NCI-H2107 treated with DMSO at 0.1 percent for 48 hours (cell line): ENCODE data around the gene RIMKLB.
"Not testable (repeated sequence)": the region's sequence is repeated elsewhere in the genome, so short reads cannot be mapped to it uniquely, and the experiment has no call there.

ENCODE experiments used
- DNase-seq: peaks from one replicate; lab custom pipeline; 2025; ENCODE audit not compliant: unreplicated experiment; lab: John Stamatoyannopoulos, UW

RIMKLB gene

GRCh38 chr12:8770499-8770898 is 72.7 kb downstream of the RIMKLB start:
- DNase-seq = no peak

DNA sequence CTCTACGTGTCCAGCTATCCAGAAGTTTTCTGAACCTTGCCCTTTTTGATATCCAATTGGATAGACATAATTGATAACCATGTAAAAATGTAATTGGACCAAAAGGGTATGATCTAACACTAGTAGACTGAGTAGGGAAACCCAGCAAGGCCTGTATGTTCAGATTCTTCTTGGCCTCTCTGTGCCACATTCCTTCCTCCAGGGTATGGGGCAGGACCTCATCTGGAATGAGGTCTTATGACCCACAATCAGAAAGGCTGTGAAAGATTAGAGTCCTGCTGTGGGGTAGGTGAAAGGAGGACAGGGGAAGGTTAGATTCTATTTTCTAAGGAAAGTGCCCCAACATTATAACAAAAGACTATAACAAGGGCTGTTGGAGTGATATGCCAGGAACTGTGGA is 73.3 kb downstream of the RIMKLB start:
- DNase-seq = no peak

DNA sequence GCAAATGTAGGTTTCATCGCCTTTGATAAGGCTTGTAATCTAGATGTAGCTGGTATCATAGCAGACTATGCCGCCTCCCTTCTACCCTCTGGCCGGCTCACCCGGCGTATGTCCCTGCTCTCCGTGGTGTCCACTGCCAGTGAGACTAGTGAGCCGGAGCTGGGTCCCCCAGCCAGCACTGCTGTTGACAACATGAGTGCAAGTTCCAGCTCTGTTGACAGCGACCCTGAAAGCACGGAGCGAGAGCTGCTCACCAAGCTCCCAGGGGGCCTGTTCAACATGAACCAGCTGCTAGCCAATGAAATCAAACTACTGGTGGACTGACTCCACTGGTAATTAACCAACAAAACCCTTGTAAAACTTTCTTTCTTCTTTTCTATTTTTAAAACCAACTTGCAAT is 75.7 kb downstream of the RIMKLB start:
- DNase-seq = no peak

DNA sequence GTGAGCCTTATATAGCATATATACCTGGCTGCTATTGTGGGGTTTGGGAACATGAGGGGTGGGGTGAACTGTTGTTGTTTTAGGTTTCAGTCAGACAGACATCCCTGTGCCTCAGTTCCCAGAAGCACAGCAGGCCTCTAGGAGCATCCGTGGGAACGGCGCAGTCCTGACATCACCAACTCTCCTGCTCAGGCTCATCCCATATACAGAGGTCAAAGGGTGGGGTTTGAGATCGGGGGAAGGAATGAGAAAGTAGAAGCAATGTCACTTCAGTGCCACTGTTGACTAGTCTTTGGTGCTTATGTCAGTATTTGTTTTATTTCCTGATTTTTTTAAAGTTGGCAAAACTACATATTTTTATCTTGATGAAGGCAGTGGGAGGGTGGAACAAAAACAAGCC is 81.5 kb downstream of the RIMKLB start:
- no peak for DNase-seq

DNA sequence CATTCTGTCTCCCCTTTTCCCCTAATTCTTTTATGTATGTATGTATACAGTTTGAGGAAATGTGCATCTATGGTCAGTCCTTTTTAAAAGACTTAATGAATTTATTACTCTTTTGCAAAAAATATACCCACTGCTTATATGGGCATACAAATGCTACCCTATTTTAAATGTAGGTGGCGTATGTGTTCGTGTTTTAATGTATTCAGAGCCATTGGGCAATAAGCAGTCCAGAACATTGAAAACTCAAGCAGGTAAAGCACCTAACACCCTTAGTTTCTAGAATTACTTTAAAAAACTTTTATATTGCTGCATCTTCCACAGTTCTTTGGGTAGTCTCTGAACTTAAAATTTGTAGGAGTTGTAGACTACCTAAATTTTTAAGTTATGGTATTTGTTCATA is 82.1 kb downstream of the RIMKLB start:
- no peak for DNase-seq

- DNase-seq = no peak
Observed at GRCh38 chr12:8780389-8780788, 82.6 kb downstream of the RIMKLB start.

GRCh38 chr12:8781381-8782127 is 83.8 kb downstream of the RIMKLB start:
- no peak for DNase-seq

GRCh38 chr12:8784290-8784888 is 86.6 kb downstream of the RIMKLB start:
- DNase-seq = no peak

DNA sequence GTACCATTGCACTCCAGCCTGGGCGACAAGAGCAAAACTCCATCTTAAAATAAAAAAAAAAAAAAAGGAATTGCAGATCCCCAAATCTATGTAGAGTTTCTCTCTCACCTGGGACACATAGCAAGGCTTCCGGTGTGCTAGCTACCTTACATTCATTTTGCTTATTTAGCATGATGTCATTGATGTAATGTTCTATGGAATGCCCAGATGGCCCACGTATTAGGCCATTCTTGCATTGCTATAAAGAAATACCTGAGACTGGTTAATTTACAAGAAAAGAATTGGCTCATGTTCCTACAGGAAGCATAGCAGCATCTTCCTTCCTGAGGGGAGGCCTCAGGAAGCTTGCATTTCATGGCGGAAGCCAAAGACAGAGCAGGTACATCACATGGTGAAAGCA is 87.7 kb downstream of the RIMKLB start:
- DNase-seq = no peak

- DNase-seq = not testable (repeated sequence)
Observed at GRCh38 chr12:8787206-8787605, 89.4 kb downstream of the RIMKLB start.

DNA sequence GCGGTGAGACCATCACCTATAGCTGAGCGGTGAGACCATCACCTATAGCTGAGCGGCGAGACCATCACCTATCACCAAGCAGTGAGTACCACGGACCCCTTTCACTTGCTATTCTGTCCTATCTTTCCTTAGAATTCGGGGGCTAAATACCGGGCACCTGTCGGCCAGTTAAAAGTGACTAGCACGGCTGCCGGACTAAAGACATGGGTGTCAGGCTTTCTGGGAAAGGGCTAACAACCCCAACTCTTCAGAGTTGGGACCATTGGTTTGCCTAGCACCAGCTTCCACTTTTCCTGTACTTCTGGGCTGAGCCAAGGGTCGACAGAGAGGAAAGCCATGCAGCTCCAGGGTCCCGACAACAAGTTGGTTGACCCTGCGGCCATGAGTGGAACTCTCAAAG is 90.9 kb downstream of the RIMKLB start:
- not testable (repeated sequence) for DNase-seq

GRCh38 chr12:8789341-8790013 is 91.7 kb downstream of the RIMKLB start:
- not testable (repeated sequence) for DNase-seq

DNA sequence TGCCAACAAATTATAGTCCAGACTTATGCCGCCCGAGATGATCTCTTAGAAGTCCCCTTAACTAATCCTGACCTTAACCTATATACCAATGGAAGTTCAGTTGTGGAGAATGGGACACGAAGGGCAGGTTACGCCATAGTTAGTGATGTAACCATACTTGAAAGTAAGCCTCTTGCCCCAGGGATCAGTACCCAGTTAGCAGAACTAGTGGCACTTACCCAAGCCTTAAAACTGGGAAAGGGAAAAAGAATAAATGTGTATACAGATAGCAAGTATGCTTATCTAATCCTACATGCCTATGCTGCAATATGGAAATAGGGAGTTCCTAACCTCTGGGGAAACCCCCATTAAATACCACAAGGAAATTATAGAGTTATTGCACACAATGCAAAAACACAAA is 95.4 kb downstream of the RIMKLB start:
- not testable (repeated sequence) for DNase-seq

GRCh38 chr12:8794611-8795010 is 96.8 kb downstream of the RIMKLB start:
- DNase-seq = not testable (repeated sequence)

DNA sequence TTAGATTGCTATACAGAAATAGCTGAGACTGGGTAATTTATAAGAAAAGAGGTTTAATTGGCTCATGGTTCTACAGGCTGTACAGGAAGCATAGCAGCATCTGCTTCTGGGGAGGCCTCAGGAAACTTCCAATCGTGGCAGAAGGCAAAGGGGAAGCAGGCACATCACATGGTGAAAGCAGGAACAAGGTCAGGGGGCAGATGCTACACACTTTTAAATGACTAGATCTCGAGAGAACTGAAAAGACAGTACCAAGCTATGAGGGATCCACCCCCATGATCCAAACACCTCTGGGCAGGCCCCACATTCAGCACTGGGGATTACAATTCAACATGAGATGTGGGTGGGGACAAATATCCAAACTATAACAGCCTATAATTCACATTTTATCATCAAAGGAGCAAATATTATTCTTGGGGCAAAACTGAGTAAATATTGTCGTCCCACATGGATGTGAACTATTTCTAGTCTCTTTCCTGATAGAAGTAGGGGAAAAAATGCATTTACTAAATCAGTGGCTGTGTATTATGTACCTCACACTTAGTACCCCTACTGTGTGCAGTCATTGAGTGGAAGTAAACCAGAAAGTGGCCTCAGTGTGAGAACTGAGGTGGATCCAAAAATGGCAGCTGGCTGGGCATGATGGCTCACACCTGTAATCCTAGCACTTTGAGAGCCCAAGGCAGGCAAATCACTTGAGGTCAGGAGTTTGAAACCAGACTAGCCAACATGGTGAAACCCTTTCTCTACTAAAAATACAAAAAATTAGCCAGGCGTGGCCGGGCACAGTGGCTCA is 99.2 kb downstream of the RIMKLB start:
- no peak for DNase-seq

DNA sequence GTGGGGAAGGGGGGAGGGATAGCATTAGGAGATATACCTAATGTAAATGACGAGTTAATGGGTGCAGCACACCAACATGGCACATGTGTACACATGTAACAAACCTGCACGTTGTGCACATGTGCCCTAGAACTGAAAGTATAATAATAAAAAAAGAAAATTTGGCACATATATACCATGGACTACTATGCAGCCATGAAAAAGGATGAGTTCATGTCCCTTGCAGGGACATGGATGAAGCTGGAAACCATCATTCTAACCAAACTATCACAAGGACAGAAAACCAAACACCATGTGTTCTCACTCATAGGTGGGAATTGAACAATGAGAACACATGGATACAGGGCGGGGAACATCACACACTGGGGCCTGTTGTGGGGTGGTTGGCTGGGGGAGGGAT is 103.4 kb downstream of the RIMKLB start:
- not testable (repeated sequence) for DNase-seq

DNA sequence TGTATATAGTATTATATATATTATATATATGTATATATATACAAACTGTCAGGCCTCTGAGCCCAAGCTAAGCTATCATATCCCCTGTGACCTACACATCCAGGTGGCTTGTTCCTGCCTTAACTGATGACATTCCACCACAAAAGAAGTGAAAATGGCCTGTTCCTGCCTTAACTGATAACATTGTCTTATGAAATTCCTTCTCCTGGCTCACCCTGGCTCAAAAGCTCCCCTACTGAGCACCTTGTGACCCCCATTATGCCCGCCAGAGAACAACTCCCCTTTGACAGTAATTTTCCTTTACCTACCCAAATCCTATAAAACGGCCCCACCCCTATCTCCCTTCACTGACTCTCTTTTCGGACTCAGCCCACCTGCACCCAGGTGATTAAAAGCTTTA is 107.0 kb downstream of the RIMKLB start:
- DNase-seq = not testable (repeated sequence)

DNA sequence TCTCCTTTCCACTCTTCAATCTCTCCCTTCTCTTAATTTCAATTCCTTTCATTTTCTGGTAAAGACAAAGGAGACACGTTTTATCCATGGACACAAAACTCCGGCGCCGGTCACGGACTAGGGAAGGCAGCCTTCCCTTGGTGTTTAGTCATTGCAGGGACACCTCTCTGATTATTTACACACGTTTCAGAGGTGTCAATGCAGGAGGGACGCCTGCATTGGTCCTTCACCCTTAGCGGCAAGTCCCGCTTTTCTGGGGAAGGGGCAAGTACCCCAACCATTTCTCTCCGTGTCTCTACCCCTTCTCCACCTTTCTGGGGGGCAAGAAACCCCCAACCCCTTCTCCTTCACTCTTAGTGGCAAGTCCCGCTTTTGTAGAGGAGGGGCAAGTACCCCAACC is 107.7 kb downstream of the RIMKLB start:
- not testable (repeated sequence) for DNase-seq

GRCh38 chr12:8807084-8807483 is 109.3 kb downstream of the RIMKLB start:
- DNase-seq = not testable (repeated sequence)

GRCh38 chr12:8810112-8810511 is 112.3 kb downstream of the RIMKLB start:
- DNase-seq = not testable (repeated sequence)

DNA sequence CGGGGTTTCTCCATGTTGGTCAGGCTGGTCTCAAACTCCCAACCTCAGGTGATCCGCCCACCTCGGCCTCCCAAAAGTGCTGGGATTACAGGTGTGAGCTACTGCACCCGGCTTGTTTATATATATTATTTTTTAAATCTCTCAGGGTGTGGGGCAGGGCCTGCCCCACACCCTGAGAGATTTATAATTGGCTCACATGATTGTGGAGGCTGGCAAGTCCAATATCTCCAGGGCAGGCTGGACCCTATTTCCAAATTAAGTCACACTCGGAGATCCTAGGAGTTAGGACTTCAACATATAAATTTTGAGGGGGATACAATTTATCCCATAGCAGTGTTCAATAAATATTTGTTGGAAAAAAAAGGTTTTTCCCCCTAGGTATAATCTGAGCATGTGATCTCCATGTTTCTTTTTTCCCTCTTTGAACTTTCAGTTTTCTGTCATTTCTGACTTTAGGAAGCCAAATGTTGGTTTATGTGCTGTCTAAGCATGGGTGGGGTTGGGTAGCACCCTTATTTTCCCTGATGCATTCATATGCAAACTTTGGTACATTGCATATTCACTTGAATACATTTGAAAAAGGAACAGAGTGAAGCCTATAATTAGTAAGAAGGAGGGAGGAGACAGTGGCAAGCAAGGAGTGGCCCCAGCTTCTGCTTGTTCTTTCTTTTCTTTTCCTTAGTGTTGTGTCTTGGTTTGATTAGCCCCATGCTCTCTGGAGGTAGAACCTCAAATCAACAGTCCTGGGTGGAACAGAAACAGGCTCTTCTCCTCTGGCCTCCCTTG is 116.0 kb downstream of the RIMKLB start:
- DNase-seq = no peak
